Measurements from ENCODE around the gene FBXO2. TPM values are rescaled to one million over a fixed set of nuclear protein-coding genes. Genes with fewer than 3 reads are reported as not detected.

Gene FBXO2
- total and polyA plus RNA-seq, 9 of the 15 experiments (the other 6 are each of a cell fraction or from before 2014, with no cell fraction given): 0.04 to 1.9 (median 0.27) TPM

DNA sequence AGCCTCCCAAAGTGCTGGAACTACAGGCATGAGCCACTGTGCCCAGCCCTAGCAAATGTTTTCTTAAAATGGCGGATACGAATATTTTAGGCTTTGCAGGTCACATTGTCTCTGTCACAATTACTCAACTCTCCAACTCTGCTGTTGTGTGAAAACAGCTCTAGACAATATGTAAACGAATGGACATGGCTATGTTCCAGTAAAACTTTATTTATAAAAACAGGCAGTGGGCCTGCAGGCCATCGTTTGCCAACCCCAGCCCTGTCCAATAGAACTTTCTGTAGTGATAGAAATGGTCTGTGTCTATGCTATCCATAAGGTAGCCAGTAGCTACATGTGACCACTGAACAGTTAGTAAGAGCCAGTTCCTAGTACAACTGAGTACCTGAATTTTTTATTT lies 5.5 kb upstream of the FBXO2 start:
- POLR2A ChIA-PET: interaction anchor here (0.6 to 1.7 kb wide), 5 partner anchors 9 to 288 kb away, joined by 3 to 7 read pairs (median 3); no protein-coding TSS in a partner anchor
- H3K4me2 ChIP-seq (ENCODE audit: insufficient read depth, low read length): no peak overlapping the region
- no peak overlapping the region for H2AFZ ChIP-seq (ENCODE audit: low read depth, low read length)
- H3K36me3 ChIP-seq (ENCODE audit: control insufficient read depth, insufficient read depth, low read length): peaks cover 21% of the 10 kb centered on the region; the same call in 2 of the 3 replicates
- CTCF ChIA-PET (ENCODE audit: low intra/inter-chr PET ratio): no interaction called here
- H3K4me1 ChIP-seq (replicated peaks in 1 of 2; ENCODE audit: control insufficient read depth in 2 of 2, insufficient read depth in 2 of 2, low read length in 2 of 2): peaks cover 10 to 42% of the 10 kb centered on the region in 2 experiments; a peak in 4 of 5 replicates
- in situ Hi-C loops (cut with MboI) (loop anchor here (5.0 kb wide), 1 partner anchor 58 kb away; no protein-coding TSS in a partner anchor), intact Hi-C loops (cut with micrococcal nuclease) (loop anchor here (10.0 kb wide), 1 partner anchor 225 kb away; no protein-coding TSS in a partner anchor)
- peak; percentile 35 for FAIRE-seq
- H4K20me1 ChIP-seq (replicated peaks; ENCODE audit: control insufficient read depth, insufficient read depth, low read length): no peaks in the 10 kb centered on the region
- no peaks in the 10 kb centered on the region for H3K27me3 ChIP-seq (ENCODE audit: control insufficient read depth in 2 of 2, insufficient read depth in 2 of 2, low read length in 2 of 2)
- ATAC-seq: no peak
- no peak overlapping the region for H3K27ac ChIP-seq (ENCODE audit: extremely low read depth, low read depth, low read length)
- H3K9me3 ChIP-seq (replicated peaks; ENCODE audit: control insufficient read depth, insufficient read depth, low read depth, low read length): no peaks in the 10 kb centered on the region; the same call in 1 of the 2 replicates
- DNase-seq (ENCODE audit: extremely low read depth in 1 of 4, low spot score in 3 of 4): no peak
- H3K4me3 ChIP-seq: no peak overlapping the region
- peaks cover 3% of the 10 kb centered on the region; the same call in 2 of the 3 replicates for H3K79me2 ChIP-seq (ENCODE audit: control insufficient read depth, insufficient read depth, low read length)
- WGBS (ENCODE audit: insufficient coverage, low coverage, missing lambda C conversion rate): 61% methylated on average over 4 of the region's 4 CpGs
- no peak overlapping the region for H3K9ac ChIP-seq (ENCODE audit: insufficient read depth in 1 of 2, low read depth in 2 of 2, low read length in 2 of 2)
- no peaks in the 10 kb centered on the region for H3K9me1 ChIP-seq (ENCODE audit: control insufficient read depth, insufficient read depth, low read length)
- BruUV-seq (replicated peaks): no TSS peak
- TF ChIP-seq, protein P1, sequence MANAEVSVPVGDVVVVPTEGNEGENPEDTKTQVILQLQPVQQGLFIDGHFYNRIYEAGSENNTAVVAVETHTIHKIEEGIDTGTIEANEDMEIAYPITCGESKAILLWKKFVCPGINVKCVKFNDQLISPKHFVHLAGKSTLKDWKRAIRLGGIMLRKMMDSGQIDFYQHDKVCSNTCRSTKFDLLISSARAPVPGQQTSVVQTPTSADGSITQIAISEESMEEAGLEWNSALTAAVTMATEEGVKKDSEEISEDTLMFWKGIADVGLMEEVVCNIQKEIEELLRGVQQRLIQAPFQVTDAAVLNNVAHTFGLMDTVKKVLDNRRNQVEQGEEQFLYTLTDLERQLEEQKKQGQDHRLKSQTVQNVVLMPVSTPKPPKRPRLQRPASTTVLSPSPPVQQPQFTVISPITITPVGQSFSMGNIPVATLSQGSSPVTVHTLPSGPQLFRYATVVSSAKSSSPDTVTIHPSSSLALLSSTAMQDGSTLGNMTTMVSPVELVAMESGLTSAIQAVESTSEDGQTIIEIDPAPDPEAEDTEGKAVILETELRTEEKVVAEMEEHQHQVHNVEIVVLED (CRISPR knock-in tag; IDR thresholded peaks at IDR 0.05): no peak
- TF ChIP-seq, protein P2, sequence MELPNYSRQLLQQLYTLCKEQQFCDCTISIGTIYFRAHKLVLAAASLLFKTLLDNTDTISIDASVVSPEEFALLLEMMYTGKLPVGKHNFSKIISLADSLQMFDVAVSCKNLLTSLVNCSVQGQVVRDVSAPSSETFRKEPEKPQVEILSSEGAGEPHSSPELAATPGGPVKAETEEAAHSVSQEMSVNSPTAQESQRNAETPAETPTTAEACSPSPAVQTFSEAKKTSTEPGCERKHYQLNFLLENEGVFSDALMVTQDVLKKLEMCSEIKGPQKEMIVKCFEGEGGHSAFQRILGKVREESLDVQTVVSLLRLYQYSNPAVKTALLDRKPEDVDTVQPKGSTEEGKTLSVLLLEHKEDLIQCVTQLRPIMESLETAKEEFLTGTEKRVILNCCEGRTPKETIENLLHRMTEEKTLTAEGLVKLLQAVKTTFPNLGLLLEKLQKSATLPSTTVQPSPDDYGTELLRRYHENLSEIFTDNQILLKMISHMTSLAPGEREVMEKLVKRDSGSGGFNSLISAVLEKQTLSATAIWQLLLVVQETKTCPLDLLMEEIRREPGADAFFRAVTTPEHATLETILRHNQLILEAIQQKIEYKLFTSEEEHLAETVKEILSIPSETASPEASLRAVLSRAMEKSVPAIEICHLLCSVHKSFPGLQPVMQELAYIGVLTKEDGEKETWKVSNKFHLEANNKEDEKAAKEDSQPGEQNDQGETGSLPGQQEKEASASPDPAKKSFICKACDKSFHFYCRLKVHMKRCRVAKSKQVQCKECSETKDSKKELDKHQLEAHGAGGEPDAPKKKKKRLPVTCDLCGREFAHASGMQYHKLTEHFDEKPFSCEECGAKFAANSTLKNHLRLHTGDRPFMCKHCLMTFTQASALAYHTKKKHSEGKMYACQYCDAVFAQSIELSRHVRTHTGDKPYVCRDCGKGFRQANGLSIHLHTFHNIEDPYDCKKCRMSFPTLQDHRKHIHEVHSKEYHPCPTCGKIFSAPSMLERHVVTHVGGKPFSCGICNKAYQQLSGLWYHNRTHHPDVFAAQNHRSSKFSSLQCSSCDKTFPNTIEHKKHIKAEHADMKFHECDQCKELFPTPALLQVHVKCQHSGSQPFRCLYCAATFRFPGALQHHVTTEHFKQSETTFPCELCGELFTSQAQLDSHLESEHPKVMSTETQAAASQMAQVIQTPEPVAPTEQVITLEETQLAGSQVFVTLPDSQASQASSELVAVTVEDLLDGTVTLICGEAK (IDR thresholded peaks at IDR 0.05): peak; percentile 86
- TF ChIP-seq, protein P2 (CRISPR knock-in tag; IDR thresholded peaks at IDR 0.05): peak; percentile 83

Measured in K562 (cell line).